HepG2 (cell line): ENCODE data around the gene CILP2. TPM values are rescaled to one million over a fixed set of nuclear protein-coding genes. Genes with fewer than 3 reads are reported as not detected.

ENCODE experiments used
- ATAC-seq: fragments of 200-7000 bp; cut with Tn5 transposase; 3 replicates; pipeline ENCODE4 v1.9.1; 2020; ENCODE audit warnings: mild to moderate bottlenecking, moderate library complexity
- BruUV-seq: library from RNA; stranded (reverse); fragments of 400-500 nt; replicated peaks from 2 replicates; lab custom pipeline; 2021; lab: Mats Ljungman, UMichigan
- CTCF ChIA-PET: fragments of 300-600 bp; formaldehyde crosslinking; extraction: SDS; loops from one replicate; lab custom pipeline; 2021; ENCODE audit warnings: low total read pairs, inconsistent platforms, low intra/inter-chr PET ratio; lab: Yijun Ruan, JAX
- POLR2A ChIA-PET: fragments of 350-600 bp; sonication (Branson Sonifier 250); formaldehyde crosslinking; loops from one replicate; lab custom pipeline; 2020; ENCODE audit warnings: antibody characterized with exemption, inconsistent platforms; lab: Yijun Ruan, JAX
- DNase-seq: peaks from one replicate; pipeline ENCODE4 v3.0.0-alpha.2; 2015; ENCODE audit warnings: low spot score
- FAIRE-seq: peaks from 3 replicates; lab custom pipeline; 2011; peaks lifted over from hg19 to GRCh38; lab: Jason Lieb, UNC
- H2AFZ ChIP-seq: one replicate; pipeline ENCODE4 v1.6.1; 2011; ENCODE audit warnings: low read length, inconsistent platforms
- H3K27ac ChIP-seq: fragments of 300-600 bp; 3 replicates; pipeline ENCODE4 v1.8.0; 2011; ENCODE audit warnings: mixed run types, mild to moderate bottlenecking, mixed read lengths, low read length, inconsistent platforms; ENCODE audit not compliant: insufficient read depth; ENCODE audit errors: extremely low read length
- H3K27me3 ChIP-seq, 2 experiments: fragments of 200-600 bp in 1 of 2; 2 replicates in 1 of 2; 3 replicates in 1 of 2; pipeline versions ENCODE4 v1.6.0 to v1.8.0; 2011; ENCODE audit warnings: low read length in 2 of 2, mild to moderate bottlenecking in 2 of 2, moderate library complexity in 2 of 2, inconsistent platforms in 1 of 2; ENCODE audit not compliant: insufficient read depth in 2 of 2, control insufficient read depth in 1 of 2
- H3K36me3 ChIP-seq, 2 experiments: fragments of 200-600 bp in 1 of 2; replicated peaks in 1 of 2; 2 replicates in 1 of 2; 3 replicates in 1 of 2; pipeline versions ENCODE4 v1.5.1 to v1.8.0; 2011; ENCODE audit warnings: low read length in 2 of 2, inconsistent platforms in 1 of 2; ENCODE audit not compliant: insufficient read depth in 2 of 2, control insufficient read depth in 1 of 2
- H3K4me1 ChIP-seq: 2 replicates; pipeline ENCODE4 v1.5.1; 2012; ENCODE audit warnings: low read length, inconsistent platforms; ENCODE audit not compliant: insufficient read depth
- H3K4me2 ChIP-seq: 2 replicates; pipeline ENCODE4 v1.6.0; 2011; ENCODE audit warnings: low read depth, low read length, inconsistent platforms
- H3K4me3 ChIP-seq, 3 experiments: fragments of 200-600 bp in 1 of 3; sonication (generic), shearing (Covaris generic) in 1 of 3; replicated peaks in 1 of 3; 2 replicates each; pipeline ENCODE4 v1.5.1; 2011 to 2016; ENCODE audit warnings: low read length in 3 of 3, inconsistent platforms in 2 of 3, low read depth in 2 of 3, mild to moderate bottlenecking in 2 of 3, control low read depth in 1 of 3, mixed read lengths in 1 of 3; ENCODE audit not compliant: insufficient read depth in 1 of 3
- H3K79me2 ChIP-seq: one replicate; pipeline ENCODE4 v1.6.1; 2011; ENCODE audit warnings: low read length, inconsistent platforms; ENCODE audit not compliant: insufficient read depth
- H3K9ac ChIP-seq: 2 replicates; pipeline ENCODE4 v1.6.0; 2011; ENCODE audit warnings: mild to moderate bottlenecking, low read depth, low read length, inconsistent platforms; ENCODE audit not compliant: insufficient read depth
- H3K9me3 ChIP-seq: 2 replicates; pipeline ENCODE4 v1.5.1; 2012; ENCODE audit warnings: mild to moderate bottlenecking, low read length
- H4K20me1 ChIP-seq: 2 replicates; pipeline ENCODE4 v1.6.0; 2011; ENCODE audit warnings: inconsistent platforms, mild to moderate bottlenecking, low read length, moderate library complexity; ENCODE audit not compliant: insufficient read depth
- CEBPZ ChIP-seq: IDR thresholded peaks from 2 replicates; pipeline ENCODE4 v1.6.1; 2012; ENCODE audit warnings: low read length, improper control_type of control experiment
- EEA1 ChIP-seq: sonication (generic); formaldehyde crosslinking; IDR thresholded peaks from 2 replicates; pipeline ENCODE4 v1.5.1; 2020; ENCODE audit warnings: mild to moderate bottlenecking, missing genetic modification reagents, borderline replicate concordance
- FOSL2 ChIP-seq: sonication (generic); formaldehyde crosslinking; IDR thresholded peaks from 2 replicates; pipeline ENCODE4 v1.4.0; 2020; ENCODE audit warnings: missing genetic modification reagents
- FOXK2 ChIP-seq: fragments of 450-650 bp; IDR thresholded peaks from 2 replicates; pipeline ENCODE4 v1.6.1; 2016
- FOXP1 ChIP-seq, 2 experiments: fragments of 450-650 bp in 1 of 2; IDR thresholded peaks; 2 replicates each; pipeline ENCODE4 v1.6.1; 2017 to 2018; ENCODE audit warnings: antibody characterized with exemption in 1 of 2
- HOXA5 ChIP-seq: sonication (generic); formaldehyde crosslinking; IDR thresholded peaks from 2 replicates; pipeline ENCODE4 v1.4.0; 2020; ENCODE audit warnings: missing genetic modification reagents
- IKZF5 ChIP-seq: IDR thresholded peaks from 2 replicates; pipeline ENCODE4 v1.6.1; 2018; ENCODE audit warnings: missing genetic modification reagents, mild to moderate bottlenecking, missing compliant biosample characterization
- IRF1 ChIP-seq: sonication (generic); formaldehyde crosslinking; IDR thresholded peaks from 2 replicates; pipeline ENCODE4 v1.4.0; 2020; ENCODE audit warnings: low read depth, mild to moderate bottlenecking, missing genetic modification reagents
- MAFF ChIP-seq: IDR thresholded peaks from 2 replicates; pipeline ENCODE4 v1.6.1; 2011; ENCODE audit warnings: low read depth, low read length, improper control_type of control experiment
- PAWR ChIP-seq: sonication (generic); formaldehyde crosslinking; IDR thresholded peaks from 2 replicates; pipeline ENCODE4 v1.4.0; 2020; ENCODE audit warnings: missing genetic modification reagents, mild to moderate bottlenecking, borderline replicate concordance
- ZNF274 ChIP-seq: sonication (generic); formaldehyde crosslinking; IDR thresholded peaks from 2 replicates; pipeline ENCODE4 v1.5.1; 2020; ENCODE audit warnings: mild to moderate bottlenecking, missing genetic modification reagents
- ZNF552 ChIP-seq: sonication (generic); formaldehyde crosslinking; IDR thresholded peaks from 2 replicates; pipeline ENCODE4 v1.9.0; 2022; ENCODE audit warnings: missing genetic modification reagents, mild to moderate bottlenecking, borderline replicate concordance
- ZNF761 ChIP-seq: sonication (generic); formaldehyde crosslinking; conservative IDR thresholded peaks from 2 replicates; pipeline ENCODE4 v1.4.0; 2020; ENCODE audit warnings: mild to moderate bottlenecking, missing genetic modification reagents
- ZNF773 ChIP-seq: sonication (generic); formaldehyde crosslinking; IDR thresholded peaks from 2 replicates; pipeline ENCODE4 v1.4.0; 2020; ENCODE audit warnings: missing genetic modification reagents, borderline replicate concordance
- WGBS: methylation state at CpG from one replicate; pipeline ENCODE4 v1.1.6; 2017; ENCODE audit warnings: low lambda C conversion rate; 5-methylcytosine and 5-hydroxymethylcytosine counted together
- in situ Hi-C: cut with HindIII; loops from 2 replicates; pipeline ENCODE4 v1.10.0; 2017; ENCODE audit warnings: low pct_unique_long_range_greater_than_20kb; ENCODE audit not compliant: extremely low pct_ligation_motif_present
- intact Hi-C: fragments of 100-400 bp; cut with micrococcal nuclease; formaldehyde crosslinking; loops from one replicate; pipeline ENCODE4 v1.10.0; 2022; ENCODE audit not compliant: unreplicated experiment
- polyA plus RNA-seq, 8 experiments: library from polyadenylated mRNA; depleted of rRNA in 3 of 8; stranded (reverse) in 7 of 8; unstranded in 1 of 8; fragments of >200 nt; fragmentation: Illumina TruSeq in 4 of 8; extraction: Trizol in 4 of 8; gene quantifications; 2 replicates each; pipeline versions ENCODE4 v1.2.1 to v1.2.3, GENCODE V29; 2011 to 2016; ENCODE audit warnings: low read depth in 4 of 8, missing spikeins in 1 of 8, mixed read lengths in 1 of 8; ENCODE audit not compliant: insufficient read depth in 1 of 8
- total RNA-seq, 5 experiments: library from RNA; depleted of rRNA; stranded (reverse); fragments of >200 nt; fragmentation: Illumina TruSeq; extraction: Trizol; gene quantifications; 2 replicates each; pipeline ENCODE4 v1.2.3, GENCODE V29; 2016; ENCODE audit warnings: low read depth in 1 of 5

The CILP2 gene
- total and polyA plus RNA-seq, 2 of the 13 experiments (the other 11 are each of a cell fraction or from before 2014, with no cell fraction given) = 0.09 to 0.37 TPM

GRCh38 chr19:19539698-19540063, 1.6 kb downstream of the CILP2 start (continued):
- TF ChIP-seq CEBPZ = no peak
- no peak for TF ChIP-seq FOXP1 (IDR thresholded peaks at IDR 0.05)
- no peak for TF ChIP-seq FOXP1 (CRISPR knock-in tag; IDR thresholded peaks at IDR 0.05)
- TF ChIP-seq PAWR (CRISPR knock-in tag) = no peak
- TF ChIP-seq ZNF773 (CRISPR knock-in tag) = no peak
- no peak for TF ChIP-seq ZNF761 (CRISPR knock-in tag)
- no peak for TF ChIP-seq ZNF274 (CRISPR knock-in tag)
- no peak for TF ChIP-seq ZNF552 (CRISPR knock-in tag)

- ChIA-PET POLR2A (no interaction called here), CTCF (no interaction called here)
- 70% methylated on average over 66 of the region's 74 CpGs for WGBS
- intact Hi-C loops = no loop called here
- 0 out of 2 replicates have a peak, but pooled peaks cover 5% of the 10 kb centered on the region for H3K4me1 ChIP-seq
- no peaks in the 10 kb centered on the region for H3K36me3 ChIP-seq
- H3K4me2 ChIP-seq = no peak overlapping the region
- no peak overlapping the region for H3K4me3 ChIP-seq
- no peaks in the 10 kb centered on the region for H3K9me3 ChIP-seq
- FAIRE-seq = no peak
- H3K9ac ChIP-seq = no peak overlapping the region
- BruUV-seq = no TSS peak
- TF ChIP-seq FOSL2 (no peak), IKZF5 (no peak), IRF1 (CRISPR knock-in tag) (no peak), FOXK2 (no peak), EEA1 (CRISPR knock-in tag) (no peak), MAFF (no peak), HOXA5 (CRISPR knock-in tag) (no peak)
- H3K27ac ChIP-seq = no peak overlapping the region
- no peak for DNase-seq
- ATAC-seq = no peak
- no peaks in the 10 kb centered on the region for H4K20me1 ChIP-seq
- no peaks in the 10 kb centered on the region for H3K79me2 ChIP-seq
- H3K27me3 ChIP-seq = peaks cover 0 to 10% of the 10 kb centered on the region in 2 experiments; a peak in 1 of 5 replicates
- in situ Hi-C loops = loop anchor here (25.0 kb wide), 1 partner anchor 422 kb away; no protein-coding TSS in a partner anchor
- H2AFZ ChIP-seq = no peak overlapping the region
Observed at GRCh38 chr19:19540064-19540714, 2.1 kb downstream of the CILP2 start.
